Stimulated activated naive CD8-positive, alpha-beta T cell treated with anti-CD3 and anti-CD28 coated beads, Interleukin-15, Interleukin-2, amounts not matched to agents 100 ng/mL and 50 ng/mL, for 24 hours (primary cell): ENCODE results near the gene CLEC16A.

Experiments
- H3K27ac Mint-ChIP-seq: one replicate; pipeline ENCODE4 v1.8.0; 2021; ENCODE audit warnings: mild to moderate bottlenecking, mixed read lengths
- H3K27me3 Mint-ChIP-seq: one replicate; pipeline ENCODE4 v1.8.0; 2021; ENCODE audit warnings: mixed read lengths
- H3K36me3 Mint-ChIP-seq: one replicate; pipeline ENCODE4 v1.8.0; 2021; ENCODE audit warnings: low read depth, mixed read lengths
- H3K4me1 Mint-ChIP-seq: one replicate; pipeline ENCODE4 v1.8.0; 2021; ENCODE audit warnings: low read depth, mixed read lengths
- H3K4me3 Mint-ChIP-seq: one replicate; pipeline ENCODE4 v1.8.0; 2021; ENCODE audit warnings: mild to moderate bottlenecking, mixed read lengths
- H3K9me3 Mint-ChIP-seq: one replicate; pipeline ENCODE4 v1.8.0; 2021; ENCODE audit warnings: mixed read lengths

CLEC16A gene

DNA sequence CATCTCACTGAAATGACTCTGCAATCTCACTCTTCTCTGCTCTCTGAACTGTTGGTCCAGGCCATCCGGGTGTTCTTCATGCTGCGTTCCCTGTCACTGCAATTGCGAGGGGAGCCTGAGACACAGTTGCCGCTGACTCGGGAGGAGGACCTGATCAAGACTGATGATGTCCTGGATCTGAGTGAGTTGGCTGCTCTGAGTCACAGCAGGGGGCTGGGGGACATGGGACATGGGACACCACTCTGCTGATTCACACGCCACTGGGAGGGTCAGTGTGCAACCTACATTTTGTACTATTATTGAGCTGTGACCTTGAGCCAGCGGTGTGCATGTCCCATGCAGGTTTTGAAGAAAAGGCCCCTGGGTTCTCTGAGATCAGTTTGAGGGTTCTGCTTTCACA lies 116.5 kb downstream of the CLEC16A start:
- H3K4me3 Mint-ChIP-seq: no peak overlapping the region
- no peaks in the 10 kb centered on the region for H3K9me3 Mint-ChIP-seq
- no peaks in the 10 kb centered on the region for H3K27me3 Mint-ChIP-seq
- H3K27ac Mint-ChIP-seq: no peak overlapping the region
- H3K4me1 Mint-ChIP-seq: peaks cover 10% of the 10 kb centered on the region
- H3K36me3 Mint-ChIP-seq: peaks cover 48% of the 10 kb centered on the region

DNA sequence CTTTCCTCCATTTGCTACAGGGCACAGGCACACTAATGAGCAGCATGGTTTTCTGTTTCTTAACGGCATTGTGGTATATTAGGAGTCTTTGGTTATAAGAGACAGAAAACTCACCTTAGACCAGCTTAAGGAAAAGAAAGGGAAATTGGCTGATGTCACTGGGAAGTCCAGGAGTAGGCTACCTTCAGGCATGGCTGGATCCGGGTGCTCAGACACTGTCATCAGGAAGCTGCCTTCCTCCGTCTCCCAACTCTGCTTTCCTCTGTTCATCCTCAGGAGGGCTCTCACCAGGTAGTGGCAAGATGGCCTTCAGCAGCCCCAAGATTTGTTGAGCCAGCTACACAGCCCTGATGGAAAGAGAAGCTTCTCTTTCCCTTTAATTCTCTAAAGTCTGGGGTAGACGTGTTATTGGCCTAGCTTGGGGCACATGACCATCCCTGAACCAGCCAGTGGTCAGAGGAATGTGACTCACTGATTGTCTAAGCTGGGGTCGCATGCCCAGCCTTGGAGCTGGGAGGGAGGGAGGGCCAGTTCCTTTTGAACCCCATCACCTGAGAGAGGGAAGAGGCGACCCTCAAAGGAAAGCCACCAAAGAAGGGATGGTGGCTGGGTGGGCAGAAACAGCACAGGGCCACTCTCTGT lies 117.4 kb downstream of the CLEC16A start:
- Mint-ChIP-seq H3K9me3 (no peaks in the 10 kb centered on the region), H3K36me3 (peaks cover 43% of the 10 kb centered on the region), H3K27ac (peak overlapping the region; percentile 26), H3K27me3 (no peaks in the 10 kb centered on the region), H3K4me1 (peaks cover 4% of the 10 kb centered on the region), H3K4me3 (no peak overlapping the region)

DNA sequence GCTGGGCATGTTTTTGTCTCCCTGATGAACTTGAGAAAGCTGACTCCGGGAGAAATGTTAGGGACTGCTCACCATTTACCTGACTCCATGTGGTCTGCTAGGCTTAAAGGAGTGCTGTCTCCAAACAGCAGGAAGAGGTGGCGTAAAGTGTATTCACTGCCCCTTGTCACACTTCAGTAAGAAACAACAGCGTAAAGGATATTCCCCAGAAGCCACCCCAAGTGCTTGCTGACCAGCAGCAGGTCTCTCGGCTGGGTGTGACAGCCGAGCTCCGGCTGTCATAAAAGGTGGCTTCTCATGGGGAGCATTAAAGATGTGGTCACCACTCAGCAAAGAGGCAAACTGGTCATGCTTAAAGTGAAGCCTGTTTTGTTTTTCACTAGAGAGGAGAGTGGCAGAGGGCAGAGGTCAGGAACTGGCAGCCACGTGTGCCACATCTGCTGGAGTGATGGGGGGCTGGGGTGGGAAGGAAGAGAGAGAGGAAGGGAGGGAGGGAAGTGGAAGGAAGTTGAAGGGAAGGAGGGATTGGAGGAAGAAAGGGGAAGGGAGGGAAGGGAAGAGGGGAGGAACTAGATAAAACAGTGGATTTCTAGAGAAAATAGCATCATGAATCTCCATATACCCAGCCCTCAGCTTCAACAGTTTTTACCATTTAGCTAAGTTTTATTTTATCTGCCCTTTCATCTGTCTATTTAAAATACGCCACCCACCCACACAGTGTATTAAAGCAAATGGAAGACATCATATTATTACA lies 119.3 kb downstream of the CLEC16A start:
- Mint-ChIP-seq H3K27ac (no peak overlapping the region), H3K4me1 (peaks cover 8% of the 10 kb centered on the region), H3K4me3 (no peak overlapping the region), H3K36me3 (peaks cover 42% of the 10 kb centered on the region), H3K27me3 (no peaks in the 10 kb centered on the region), H3K9me3 (no peaks in the 10 kb centered on the region)

DNA sequence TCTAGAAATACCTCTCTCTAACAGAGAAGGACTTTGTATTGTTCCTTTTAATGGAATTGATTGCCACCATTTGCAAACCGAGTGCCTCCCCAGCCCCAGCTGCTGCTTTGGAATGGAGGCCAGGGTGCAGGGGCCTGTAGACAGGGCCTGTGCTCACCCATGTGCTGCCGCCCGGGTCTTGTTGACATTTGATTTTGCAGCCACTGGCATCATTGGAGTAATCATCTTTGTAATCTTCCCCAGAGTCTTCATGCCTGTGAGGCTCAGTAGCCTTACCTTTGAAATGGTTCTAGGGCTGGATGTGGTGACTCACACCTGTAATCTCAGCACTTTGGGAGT lies 119.8 kb downstream of the CLEC16A start:
- peaks cover 8% of the 10 kb centered on the region for H3K4me1 Mint-ChIP-seq
- no peaks in the 10 kb centered on the region for H3K27me3 Mint-ChIP-seq
- peaks cover 38% of the 10 kb centered on the region for H3K36me3 Mint-ChIP-seq
- H3K4me3 Mint-ChIP-seq: no peak overlapping the region
- H3K9me3 Mint-ChIP-seq: no peaks in the 10 kb centered on the region
- H3K27ac Mint-ChIP-seq: no peak overlapping the region

DNA sequence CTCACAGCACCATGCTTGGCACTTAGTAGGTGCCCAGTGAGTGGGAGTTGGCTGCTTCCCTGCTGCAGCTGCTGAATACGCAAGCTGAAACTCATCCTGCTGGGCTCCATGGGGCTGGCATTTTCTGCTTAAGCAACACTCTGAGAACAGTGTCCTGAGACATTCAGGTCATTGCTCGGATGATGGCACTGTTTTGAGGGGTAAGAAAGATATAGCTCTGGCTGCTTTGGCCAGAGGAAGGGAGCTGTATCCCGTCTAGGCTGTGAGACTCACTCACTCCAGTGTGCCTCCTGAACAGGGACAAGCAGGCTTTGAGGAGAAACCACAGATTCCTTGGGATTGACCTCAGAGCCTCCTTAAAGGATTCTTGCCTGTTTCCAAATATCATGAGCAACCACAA lies 120.5 kb downstream of the CLEC16A start:
- Mint-ChIP-seq H3K36me3 (peaks cover 37% of the 10 kb centered on the region), H3K4me1 (peaks cover 8% of the 10 kb centered on the region), H3K9me3 (no peaks in the 10 kb centered on the region), H3K27me3 (no peaks in the 10 kb centered on the region), H3K4me3 (no peak overlapping the region), H3K27ac (no peak overlapping the region)

DNA sequence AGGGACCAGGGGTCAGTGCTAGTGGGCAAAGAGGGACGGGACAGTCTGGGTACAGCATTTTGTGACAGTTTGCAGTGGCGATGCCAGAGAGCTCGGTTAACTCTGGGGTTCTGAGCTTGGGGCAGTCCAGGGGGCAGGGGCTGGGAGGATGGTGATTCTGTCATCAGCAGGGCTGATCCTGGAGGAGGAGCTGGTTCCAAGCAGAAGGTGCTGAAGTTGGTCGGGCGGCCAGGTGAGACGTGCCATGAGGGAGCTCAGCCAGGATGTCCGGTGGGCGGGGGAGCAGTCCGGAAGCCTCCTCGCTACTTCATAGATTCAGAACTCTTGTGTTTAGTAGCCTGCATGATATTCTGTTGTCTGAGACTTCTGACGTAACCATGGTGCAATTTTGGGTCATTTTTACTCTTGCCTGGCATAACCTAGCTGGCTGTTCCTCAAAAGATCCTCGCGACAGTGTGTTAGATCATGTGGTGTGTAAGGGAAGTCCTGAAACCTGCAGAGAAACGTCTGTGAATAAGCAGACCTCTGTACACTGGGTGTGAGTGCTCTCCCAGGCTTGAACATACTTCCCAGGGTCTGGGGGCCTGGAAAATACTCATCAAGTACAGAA lies 122.0 kb downstream of the CLEC16A start:
- no peak overlapping the region for H3K4me3 Mint-ChIP-seq
- H3K27ac Mint-ChIP-seq: peak overlapping the region; percentile 46
- H3K27me3 Mint-ChIP-seq: no peaks in the 10 kb centered on the region
- peaks cover 41% of the 10 kb centered on the region for H3K36me3 Mint-ChIP-seq
- H3K9me3 Mint-ChIP-seq: no peaks in the 10 kb centered on the region
- H3K4me1 Mint-ChIP-seq: peaks cover 18% of the 10 kb centered on the region

DNA sequence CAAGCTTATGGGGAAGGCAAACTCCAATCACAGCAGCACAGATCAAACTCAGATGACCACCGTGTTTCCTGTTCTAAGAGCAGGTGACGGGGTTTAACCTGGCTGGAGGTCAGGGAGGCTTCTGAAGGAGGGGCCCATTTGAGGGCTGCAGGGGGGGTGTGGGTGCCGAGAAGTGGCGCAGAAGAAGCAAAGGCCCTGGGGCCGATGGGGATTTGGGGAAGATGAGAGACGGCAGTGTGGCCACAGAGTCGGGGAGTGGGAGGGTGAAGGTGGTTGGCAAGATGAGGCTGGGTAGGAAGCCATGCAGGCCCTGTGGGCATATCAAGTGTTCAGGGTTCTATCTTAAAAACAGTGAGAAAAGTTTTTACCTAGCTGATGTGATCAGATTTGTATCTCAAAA lies 122.9 kb downstream of the CLEC16A start:
- no peak overlapping the region for H3K4me3 Mint-ChIP-seq
- H3K27me3 Mint-ChIP-seq: no peaks in the 10 kb centered on the region
- peaks cover 34% of the 10 kb centered on the region for H3K36me3 Mint-ChIP-seq
- H3K4me1 Mint-ChIP-seq: peaks cover 26% of the 10 kb centered on the region
- no peaks in the 10 kb centered on the region for H3K9me3 Mint-ChIP-seq
- H3K27ac Mint-ChIP-seq: no peak overlapping the region

DNA sequence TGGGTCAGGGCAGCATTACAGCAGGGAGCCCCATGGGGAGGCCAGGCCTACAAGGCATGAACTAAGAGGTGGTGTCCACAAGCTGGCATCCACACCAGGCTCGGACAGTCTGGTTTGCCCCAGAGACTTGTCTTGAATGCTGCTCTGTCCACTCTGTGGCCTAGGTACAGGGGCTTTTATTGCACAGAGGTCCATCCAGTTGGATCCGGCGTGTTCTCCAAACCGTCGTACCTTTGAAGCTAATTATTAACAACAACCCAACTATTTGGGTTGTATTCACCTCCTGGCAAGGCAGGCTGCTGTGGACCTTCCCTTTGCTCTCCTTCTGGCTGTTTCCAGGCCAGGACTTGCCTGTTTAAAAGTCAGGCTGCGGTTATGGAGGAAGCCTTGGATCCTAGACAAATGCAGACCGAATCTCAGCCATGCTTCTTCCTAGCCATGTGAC lies 123.4 kb downstream of the CLEC16A start:
- H3K36me3 Mint-ChIP-seq: peaks cover 37% of the 10 kb centered on the region
- peaks cover 31% of the 10 kb centered on the region for H3K4me1 Mint-ChIP-seq
- no peak overlapping the region for H3K4me3 Mint-ChIP-seq
- no peak overlapping the region for H3K27ac Mint-ChIP-seq
- no peaks in the 10 kb centered on the region for H3K27me3 Mint-ChIP-seq
- H3K9me3 Mint-ChIP-seq: no peaks in the 10 kb centered on the region

DNA sequence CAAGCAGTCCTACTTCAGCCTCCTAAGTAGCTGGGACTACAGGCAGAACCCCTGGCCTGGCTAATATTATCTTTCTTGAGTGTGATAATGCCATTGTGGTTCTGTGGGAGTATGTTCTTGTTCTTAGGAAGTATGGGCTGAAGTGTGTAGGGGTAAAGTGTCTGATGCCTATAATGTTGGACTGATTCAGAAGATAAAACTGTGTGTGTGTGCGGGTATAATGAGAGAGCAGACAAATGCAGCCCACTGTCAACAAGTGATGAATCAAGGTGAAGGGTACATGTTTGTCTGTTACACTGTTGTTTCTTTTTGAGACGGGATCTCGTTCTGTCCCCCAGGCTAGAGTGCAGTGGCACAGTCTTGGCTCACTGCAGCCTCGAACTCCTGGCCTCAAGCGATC lies 127.5 kb downstream of the CLEC16A start:
- Mint-ChIP-seq H3K4me3 (no peak overlapping the region), H3K27ac (peak overlapping the region; percentile 39), H3K36me3 (peaks cover 33% of the 10 kb centered on the region), H3K9me3 (no peaks in the 10 kb centered on the region), H3K4me1 (peaks cover 67% of the 10 kb centered on the region), H3K27me3 (no peaks in the 10 kb centered on the region)

DNA sequence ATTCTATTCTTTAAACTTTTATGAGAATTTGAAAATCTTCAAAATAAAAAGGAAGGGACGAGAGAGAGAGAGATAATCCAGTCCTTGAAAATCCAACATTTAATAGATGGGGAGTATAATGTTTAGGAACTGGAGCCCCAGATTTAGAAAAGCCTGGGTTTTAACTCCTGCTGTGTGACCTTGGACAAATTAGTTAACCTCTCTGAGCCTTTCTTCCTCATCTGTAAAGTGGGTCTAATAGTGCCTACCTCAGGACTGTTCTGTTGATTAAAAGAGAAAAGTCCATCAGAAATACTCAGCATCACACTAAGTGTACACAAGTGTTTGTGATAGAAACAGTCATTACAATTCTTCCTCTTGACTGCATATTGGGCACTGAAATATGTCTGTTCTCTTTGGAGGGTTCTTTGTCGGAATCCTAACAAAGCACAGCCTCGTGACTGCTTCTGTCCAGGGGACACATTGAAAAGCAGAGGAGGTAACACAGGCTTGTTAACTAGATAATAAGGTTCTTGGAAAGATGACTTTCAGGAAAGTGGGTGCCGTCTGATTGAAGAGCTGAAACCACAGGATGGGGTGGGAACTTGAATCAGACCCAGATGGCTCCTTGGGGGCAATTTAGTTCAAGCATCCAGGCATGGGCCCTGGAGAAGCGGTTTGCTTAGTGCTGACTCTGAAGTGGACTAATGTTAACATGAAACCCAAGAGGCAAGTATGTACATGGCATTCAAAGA lies 128.2 kb downstream of the CLEC16A start:
- no peaks in the 10 kb centered on the region for H3K9me3 Mint-ChIP-seq
- H3K27me3 Mint-ChIP-seq: no peaks in the 10 kb centered on the region
- H3K4me1 Mint-ChIP-seq: peaks cover 71% of the 10 kb centered on the region
- H3K27ac Mint-ChIP-seq: peak overlapping the region; percentile 77
- H3K4me3 Mint-ChIP-seq: peak overlapping the region; percentile 30
- H3K36me3 Mint-ChIP-seq: peaks cover 31% of the 10 kb centered on the region

DNA sequence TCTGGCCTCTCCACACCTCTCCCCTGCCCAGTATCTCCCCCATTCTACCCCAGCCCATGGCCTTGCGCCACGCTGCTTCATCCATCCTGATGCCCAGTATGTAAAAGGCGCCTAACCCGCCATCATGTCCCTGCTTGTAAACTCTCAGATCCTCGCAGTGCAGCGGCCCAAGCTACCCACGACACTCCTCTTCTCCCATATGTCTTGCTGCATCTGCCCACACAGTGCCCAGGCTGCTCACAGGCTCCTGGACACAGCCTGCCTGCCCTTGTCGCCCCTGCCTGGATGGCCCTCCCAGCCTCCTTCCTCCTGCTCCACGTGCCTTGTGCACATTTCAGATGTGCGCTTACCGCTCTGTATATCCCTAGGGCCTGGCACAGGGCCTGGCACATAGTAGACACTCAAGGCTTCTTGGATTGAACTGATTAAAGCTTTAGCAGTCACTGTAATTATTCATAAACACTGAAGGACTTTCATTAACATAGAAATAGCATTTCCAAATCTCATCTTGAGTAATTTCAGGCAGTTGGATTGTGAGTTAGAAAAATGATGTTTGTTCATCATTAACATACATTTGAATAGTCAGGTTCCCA lies 129.1 kb downstream of the CLEC16A start:
- Mint-ChIP-seq H3K4me3 (no peak overlapping the region), H3K27ac (peak overlapping the region; percentile 78), H3K9me3 (no peaks in the 10 kb centered on the region), H3K36me3 (peaks cover 33% of the 10 kb centered on the region), H3K27me3 (no peaks in the 10 kb centered on the region), H3K4me1 (peaks cover 80% of the 10 kb centered on the region)

DNA sequence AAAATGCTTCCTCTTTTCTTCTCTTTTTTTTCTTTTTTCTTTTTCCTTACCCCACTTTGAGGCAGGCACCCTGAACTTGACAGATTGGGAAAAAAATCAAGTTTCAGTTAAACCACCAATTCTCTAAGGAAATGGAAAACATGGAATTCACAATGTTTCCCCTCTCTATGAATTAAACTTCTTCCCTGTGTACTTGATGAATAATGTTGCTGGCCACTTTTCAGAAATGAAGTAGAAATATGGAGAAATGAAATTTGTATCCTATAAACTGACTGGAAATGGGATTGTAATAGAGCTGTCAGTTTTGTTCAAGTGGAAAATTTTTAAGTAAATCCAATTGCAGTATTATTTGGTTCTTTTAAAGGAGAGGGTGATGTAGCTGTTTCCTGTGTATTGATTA lies 129.8 kb downstream of the CLEC16A start:
- Mint-ChIP-seq H3K4me3 (no peak overlapping the region), H3K36me3 (peaks cover 34% of the 10 kb centered on the region), H3K9me3 (no peaks in the 10 kb centered on the region), H3K27ac (peak overlapping the region; percentile 78), H3K27me3 (no peaks in the 10 kb centered on the region), H3K4me1 (peaks cover 86% of the 10 kb centered on the region)

DNA sequence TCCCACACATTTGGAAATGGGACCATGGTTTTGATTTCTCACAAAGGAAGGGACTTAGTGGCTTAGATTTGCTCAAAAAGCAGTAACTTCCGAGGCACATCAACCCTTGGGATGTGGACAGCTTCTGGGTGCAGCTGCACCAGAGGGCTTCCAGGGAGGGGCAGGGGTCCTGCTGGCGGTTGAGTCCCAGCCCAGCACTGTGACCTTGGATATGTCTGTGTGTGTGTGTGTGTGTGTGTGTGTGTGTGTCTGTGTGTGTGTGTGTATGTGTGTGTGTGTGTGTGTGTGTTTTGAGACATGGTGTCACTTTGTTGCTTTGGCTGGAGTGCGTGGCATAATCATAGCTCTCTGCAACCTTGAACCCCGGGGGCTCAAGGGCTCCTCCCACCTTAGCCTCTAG lies 130.8 kb downstream of the CLEC16A start:
- H3K36me3 Mint-ChIP-seq: peaks cover 43% of the 10 kb centered on the region
- no peaks in the 10 kb centered on the region for H3K9me3 Mint-ChIP-seq
- no peak overlapping the region for H3K27ac Mint-ChIP-seq
- no peak overlapping the region for H3K4me3 Mint-ChIP-seq
- H3K27me3 Mint-ChIP-seq: no peaks in the 10 kb centered on the region
- peaks cover 96% of the 10 kb centered on the region for H3K4me1 Mint-ChIP-seq

DNA sequence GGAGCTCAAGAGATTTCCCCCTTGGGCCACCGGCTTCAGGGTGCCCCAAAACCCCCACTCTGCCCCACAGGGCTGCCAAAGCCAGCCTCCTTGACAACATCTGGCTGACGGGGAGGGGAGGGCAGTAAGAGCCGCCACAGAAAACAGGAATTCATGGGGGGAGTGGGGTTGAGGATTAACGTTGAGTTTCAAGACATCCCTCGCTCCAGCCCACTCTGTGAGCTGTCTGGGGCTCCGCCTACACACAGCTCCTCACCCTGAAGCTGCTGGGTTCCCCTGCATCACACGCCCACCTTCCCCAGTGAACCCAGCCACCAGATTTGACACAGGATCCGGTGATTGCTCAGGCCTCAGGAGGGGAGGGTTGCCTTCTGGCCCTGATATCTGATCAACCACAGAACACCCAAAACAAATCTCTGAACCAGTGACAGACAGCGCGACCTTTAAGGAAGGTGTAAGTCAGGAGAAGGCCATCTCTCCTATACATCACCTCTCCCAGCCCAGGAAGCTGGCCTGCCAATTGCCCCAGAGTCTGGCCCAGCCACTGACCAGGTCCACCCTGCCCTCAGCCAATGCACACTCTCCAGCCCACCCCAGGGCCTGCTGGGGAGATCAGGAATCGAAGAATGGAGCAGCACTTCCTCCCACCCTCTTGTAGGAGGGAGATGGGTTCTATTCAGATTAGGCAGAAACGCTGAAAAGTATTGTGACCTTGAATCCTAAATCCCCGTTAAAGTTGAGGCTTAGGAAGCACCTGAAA lies 132.1 kb downstream of the CLEC16A start:
- Mint-ChIP-seq H3K9me3 (no peaks in the 10 kb centered on the region), H3K4me3 (peak overlapping the region; percentile 37), H3K27ac (peak overlapping the region; percentile 94), H3K36me3 (peaks cover 42% of the 10 kb centered on the region), H3K27me3 (no peaks in the 10 kb centered on the region), H3K4me1 (peaks cover 98% of the 10 kb centered on the region)
